PC-9 (cell line): ENCODE measurements around the gene AOPEP. TPM values are rescaled to one million over a fixed set of nuclear protein-coding genes. Genes with fewer than 3 reads are reported as not detected.

ENCODE experiments used
- Bru-seq: library from RNA; stranded (reverse); fragments of 400-500 nt; gene quantifications from one replicate; lab custom pipeline; 2021; lab: Mats Ljungman, UMichigan
- BruChase-seq, 2 experiments: library from RNA; stranded (reverse); fragments of 400-500 nt; gene quantifications; one replicate each; lab custom pipeline; 2021; lab: Mats Ljungman, UMichigan
- BruUV-seq: library from RNA; stranded (reverse); fragments of 400-500 nt; replicated peaks from 2 replicates; lab custom pipeline; 2021; lab: Mats Ljungman, UMichigan
- CTCF ChIA-PET: fragments of 300-600 bp; sonication (Branson Sonifier 250); formaldehyde crosslinking; loops from one replicate; lab custom pipeline; 2022; ENCODE audit warnings: antibody characterized with exemption; lab: Charles Lee
- POLR2A ChIA-PET: fragments of 300-600 bp; sonication (Branson Sonifier 250); formaldehyde crosslinking; loops from one replicate; lab custom pipeline; 2022; ENCODE audit warnings: antibody characterized with exemption; ENCODE audit not compliant: unreplicated experiment; lab: Charles Lee
- DNase-seq, 2 experiments: peaks; one replicate each; pipeline versions ENCODE4 v3.0.0 to v3.0.0-alpha.2; 2015 to 2022; ENCODE audit warnings: mixed read lengths in 1 of 2
- H2AFZ ChIP-seq: fragments of 200-600 bp; sonication (generic); 2 replicates; pipeline ENCODE4 v1.8.1; 2017; ENCODE audit warnings: antibody characterized with exemption
- H3F3A ChIP-seq: fragments of 200-600 bp; sonication (generic); 2 replicates; pipeline ENCODE4 v1.8.1; 2017; ENCODE audit warnings: antibody characterized with exemption, mild to moderate bottlenecking, low read depth; ENCODE audit not compliant: insufficient read depth
- H3K27ac ChIP-seq: fragments of 200-600 bp; sonication (generic); 2 replicates; pipeline ENCODE4 v1.6.1; 2016; ENCODE audit warnings: mixed run types
- H3K27me3 ChIP-seq: fragments of 200-600 bp; sonication (generic); 2 replicates; pipeline ENCODE4 v1.6.1; 2016; ENCODE audit warnings: low read depth, mixed run types; ENCODE audit not compliant: insufficient read depth
- H3K36me3 ChIP-seq: fragments of 200-600 bp; sonication (generic); 2 replicates; pipeline ENCODE4 v1.6.1; 2016; ENCODE audit warnings: low read depth, mixed run types
- H3K4me1 ChIP-seq: fragments of 200-600 bp; sonication (generic); replicated peaks from 2 replicates; pipeline ENCODE4 v1.6.1; 2016; ENCODE audit warnings: mixed run types; ENCODE audit not compliant: insufficient read depth
- H3K4me2 ChIP-seq: fragments of 200-600 bp; sonication (generic); 2 replicates; pipeline ENCODE4 v1.6.1; 2017; ENCODE audit warnings: mixed run types
- H3K4me3 ChIP-seq: fragments of 200-600 bp; sonication (generic); 2 replicates; pipeline ENCODE4 v1.6.1; 2016; ENCODE audit warnings: mixed run types
- H3K79me2 ChIP-seq: fragments of 200-600 bp; sonication (generic); 2 replicates; pipeline ENCODE4 v1.6.1; 2017; ENCODE audit warnings: low read depth, mixed run types
- H3K9me2 ChIP-seq: fragments of 200-600 bp; sonication (generic); 2 replicates; pipeline ENCODE4 v1.8.1; 2017; ENCODE audit warnings: mild to moderate bottlenecking; ENCODE audit not compliant: insufficient read depth
- H3K9me3 ChIP-seq: fragments of 200-600 bp; sonication (generic); 2 replicates; pipeline ENCODE4 v1.8.1; 2016; ENCODE audit warnings: low read depth; ENCODE audit not compliant: insufficient read depth
- H4K20me1 ChIP-seq: fragments of 200-600 bp; sonication (generic); 2 replicates; pipeline ENCODE4 v1.8.1; 2017; ENCODE audit not compliant: insufficient read depth
- EZH2 ChIP-seq: fragments of 200-600 bp; sonication (generic); IDR thresholded peaks from 2 replicates; pipeline ENCODE4 v1.8.0; 2017; ENCODE audit warnings: antibody characterized with exemption, low read depth
- intact Hi-C: fragments of 100-400 bp; cut with micrococcal nuclease; formaldehyde crosslinking; loops from one replicate; pipeline ENCODE4 v1.10.0; 2022; ENCODE audit not compliant: unreplicated experiment
- long read RNA-seq: library from polyadenylated mRNA; stranded (forward); transcript quantifications from one replicate; pipeline ENCODE4 v2.0.0, GENCODE V29; 2022
- total RNA-seq: library from RNA; stranded (reverse); gene quantifications from 2 replicates; pipeline ENCODE4 v1.2.3, GENCODE V29; 2021
- TF ChIP-seq, protein P1 (sequence below): fragments of 200-600 bp; sonication (generic); conservative IDR thresholded peaks from 2 replicates; pipeline ENCODE4 v1.6.1; 2017; ENCODE audit warnings: mixed run types, antibody characterized with exemption, mild to moderate bottlenecking, moderate library complexity

The AOPEP gene, protein sequence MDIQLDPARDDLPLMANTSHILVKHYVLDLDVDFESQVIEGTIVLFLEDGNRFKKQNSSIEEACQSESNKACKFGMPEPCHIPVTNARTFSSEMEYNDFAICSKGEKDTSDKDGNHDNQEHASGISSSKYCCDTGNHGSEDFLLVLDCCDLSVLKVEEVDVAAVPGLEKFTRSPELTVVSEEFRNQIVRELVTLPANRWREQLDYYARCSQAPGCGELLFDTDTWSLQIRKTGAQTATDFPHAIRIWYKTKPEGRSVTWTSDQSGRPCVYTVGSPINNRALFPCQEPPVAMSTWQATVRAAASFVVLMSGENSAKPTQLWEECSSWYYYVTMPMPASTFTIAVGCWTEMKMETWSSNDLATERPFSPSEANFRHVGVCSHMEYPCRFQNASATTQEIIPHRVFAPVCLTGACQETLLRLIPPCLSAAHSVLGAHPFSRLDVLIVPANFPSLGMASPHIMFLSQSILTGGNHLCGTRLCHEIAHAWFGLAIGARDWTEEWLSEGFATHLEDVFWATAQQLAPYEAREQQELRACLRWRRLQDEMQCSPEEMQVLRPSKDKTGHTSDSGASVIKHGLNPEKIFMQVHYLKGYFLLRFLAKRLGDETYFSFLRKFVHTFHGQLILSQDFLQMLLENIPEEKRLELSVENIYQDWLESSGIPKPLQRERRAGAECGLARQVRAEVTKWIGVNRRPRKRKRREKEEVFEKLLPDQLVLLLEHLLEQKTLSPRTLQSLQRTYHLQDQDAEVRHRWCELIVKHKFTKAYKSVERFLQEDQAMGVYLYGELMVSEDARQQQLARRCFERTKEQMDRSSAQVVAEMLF
- 90.0 and 135 TPM in 2 replicates for total RNA-seq
- percentile 92 among the genes with signal in this experiment for Bru-seq, nascent RNA
- percentile 90 among the genes with signal in this experiment for BruChase-seq, experiment 1, labeled RNA remaining after a 2-hour chase
- percentile 66 among the genes with signal in this experiment for BruChase-seq, experiment 2, labeled RNA remaining after a 6-hour chase
- long read RNA-seq, transcript C9orf3-213 (6 exons, 478 nt), result major isoform, 10 of 98 reads
- long read RNA-seq, partial matches to known transcripts, result 11 of 98 reads
- long read RNA-seq, other reads (novel, unspliced or antisense), result 67 of 98 reads

DNA sequence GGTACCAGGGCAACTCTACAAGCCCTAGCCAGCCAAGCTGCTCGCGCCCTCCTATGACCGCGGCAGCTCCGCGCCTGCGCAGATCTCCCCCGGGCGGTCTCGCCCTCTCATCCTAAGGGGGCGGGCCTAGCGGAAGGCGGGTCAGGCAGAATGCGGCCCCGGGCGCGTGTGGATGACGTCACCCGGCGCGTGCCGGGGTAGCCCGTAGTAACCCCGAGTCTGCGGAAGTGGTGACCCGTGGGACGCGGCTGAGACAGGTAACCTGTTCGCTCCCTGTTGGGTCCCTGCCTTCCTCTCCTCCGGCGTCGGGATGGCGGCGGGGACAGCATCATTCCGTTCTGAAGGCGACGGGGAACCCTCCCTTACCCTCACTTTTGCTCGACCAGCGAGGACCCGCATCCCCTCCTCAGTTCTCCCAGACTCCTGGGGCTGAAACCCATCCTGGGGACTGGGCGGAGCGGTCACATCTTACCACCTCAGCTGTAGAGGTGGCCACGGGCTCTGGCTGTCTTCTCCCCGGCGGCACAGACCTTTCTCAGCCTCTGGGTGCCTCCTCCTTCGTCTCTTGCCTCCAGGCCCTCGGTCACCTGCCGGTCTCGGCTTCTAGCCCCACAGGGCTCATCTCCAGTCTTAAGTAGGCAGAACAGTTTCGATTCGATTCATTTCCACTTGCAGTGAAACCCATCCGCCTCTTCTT is at the start of gene AOPEP:
AOPEP (plus strand) TSS at position 205 of the 697 bp plus-strand sequence. CDS start 33,085 bp downstream, outside the sequence.
- no peaks in the 10 kb centered on the region for H3K36me3 ChIP-seq
- peak within 1 kb of the TSS; percentile 69 for H3K27ac ChIP-seq
- H3F3A ChIP-seq, result peaks cover 8% of the 10 kb centered on the region
- peaks cover 33% of the 10 kb centered on the region for H3K79me2 ChIP-seq
- H3K4me1 ChIP-seq, result peaks cover 16% of the 10 kb centered on the region
- H3K9me2 ChIP-seq, result no peaks in the 10 kb centered on the region
- CTCF ChIA-PET, result interaction anchor here (0.7 kb wide), 1 partner anchor 442 kb away, joined by 3 read pairs; no protein-coding TSS in a partner anchor
- H2AFZ ChIP-seq, result peak within 1 kb of the TSS; percentile 81
- peak within 1 kb of the TSS; percentile 72 for H3K4me3 ChIP-seq
- no peaks in the 10 kb centered on the region for H3K9me3 ChIP-seq
- no peaks in the 10 kb centered on the region for H3K27me3 ChIP-seq
- intact Hi-C loops, result loop anchor here (2.0 to 10.0 kb wide), 3 partner anchors 58 to 146 kb away; no protein-coding TSS in a partner anchor
- DNase-seq, result peak; percentile 85 to 99
- TSS peak; percentile 85 for BruUV-seq
- TF ChIP-seq EZH2, result no peak
- TF ChIP-seq, protein P1, sequence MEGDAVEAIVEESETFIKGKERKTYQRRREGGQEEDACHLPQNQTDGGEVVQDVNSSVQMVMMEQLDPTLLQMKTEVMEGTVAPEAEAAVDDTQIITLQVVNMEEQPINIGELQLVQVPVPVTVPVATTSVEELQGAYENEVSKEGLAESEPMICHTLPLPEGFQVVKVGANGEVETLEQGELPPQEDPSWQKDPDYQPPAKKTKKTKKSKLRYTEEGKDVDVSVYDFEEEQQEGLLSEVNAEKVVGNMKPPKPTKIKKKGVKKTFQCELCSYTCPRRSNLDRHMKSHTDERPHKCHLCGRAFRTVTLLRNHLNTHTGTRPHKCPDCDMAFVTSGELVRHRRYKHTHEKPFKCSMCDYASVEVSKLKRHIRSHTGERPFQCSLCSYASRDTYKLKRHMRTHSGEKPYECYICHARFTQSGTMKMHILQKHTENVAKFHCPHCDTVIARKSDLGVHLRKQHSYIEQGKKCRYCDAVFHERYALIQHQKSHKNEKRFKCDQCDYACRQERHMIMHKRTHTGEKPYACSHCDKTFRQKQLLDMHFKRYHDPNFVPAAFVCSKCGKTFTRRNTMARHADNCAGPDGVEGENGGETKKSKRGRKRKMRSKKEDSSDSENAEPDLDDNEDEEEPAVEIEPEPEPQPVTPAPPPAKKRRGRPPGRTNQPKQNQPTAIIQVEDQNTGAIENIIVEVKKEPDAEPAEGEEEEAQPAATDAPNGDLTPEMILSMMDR, result no peak
- POLR2A ChIA-PET, result interaction anchor here (0.5 to 0.9 kb wide), 6 partner anchors 28 to 1691 kb away, joined by 3 to 12 read pairs (median 4); no protein-coding TSS in a partner anchor
- peak within 1 kb of the TSS; percentile 95 for H3K4me2 ChIP-seq
- no peaks in the 10 kb centered on the region for H4K20me1 ChIP-seq

DNA sequence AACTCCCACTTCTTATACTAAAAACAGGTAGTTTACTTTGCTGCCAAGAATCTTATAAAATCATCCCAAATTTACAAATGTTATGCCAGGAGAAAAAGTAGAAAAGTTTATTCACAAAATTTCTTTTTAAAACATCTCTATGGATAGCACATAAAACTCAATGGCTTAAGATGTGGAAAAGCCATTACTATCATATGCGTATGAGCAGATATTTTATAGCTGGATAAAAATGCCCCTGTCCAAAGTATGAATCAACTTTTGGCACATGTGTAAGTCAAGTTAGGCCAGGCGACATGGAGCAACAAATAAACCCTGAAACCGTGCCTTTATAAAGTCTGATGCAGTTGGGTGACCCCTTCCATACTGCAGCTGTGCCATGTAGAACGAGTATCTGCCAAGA is 48.6 kb upstream of the AOPEP start:
- Histone ChIP-seq H3K27me3 (no peaks in the 10 kb centered on the region), H3K36me3 (no peaks in the 10 kb centered on the region), H3K4me1 (peaks cover 14% of the 10 kb centered on the region), H3K4me2 (no peak overlapping the region), H3K79me2 (no peaks in the 10 kb centered on the region), H3F3A (no peaks in the 10 kb centered on the region; the same call in 1 of the 2 replicates), H3K27ac (no peak overlapping the region), H3K4me3 (no peak overlapping the region), H3K9me2 (no peaks in the 10 kb centered on the region), H4K20me1 (no peaks in the 10 kb centered on the region), H2AFZ (no peak overlapping the region), H3K9me3 (no peaks in the 10 kb centered on the region)
- ChIA-PET POLR2A (no interaction called here), CTCF (no interaction called here)
- BruUV-seq, result no TSS peak
- TF ChIP-seq, protein P1, result no peak
- no peak for TF ChIP-seq EZH2
- DNase-seq, result no peak
- intact Hi-C loops, result no loop called here
